Central memory CD8-positive, alpha-beta T cell (primary cell): ENCODE data around the gene DFFB.
A peak's percentile ranks its signal among the peaks of the same experiment; 100 is the strongest.

Experiments
- ATAC-seq: fragments of 150-1000 bp; cut with Tn5 transposase; replicated peaks from 2 replicates; pipeline ENCODE4 v1.10.0; 2022; ENCODE audit warnings: mild to moderate bottlenecking, moderate FRiP score, moderate number of reproducible peaks; ENCODE audit not compliant: poor library complexity, severe bottlenecking; ENCODE audit errors: extremely low read depth
- DNase-seq, 2 donors: peaks; one replicate each; pipeline ENCODE4 v3.0.0; 2021; ENCODE audit warnings: low spot score in 2 of 2
- H3K27ac Mint-ChIP-seq: one replicate; pipeline ENCODE4 v1.8.0; 2022; ENCODE audit warnings: low read depth, mild to moderate bottlenecking, moderate library complexity, mixed read lengths
- H3K27me3 Mint-ChIP-seq: one replicate; pipeline ENCODE4 v1.8.0; 2022; ENCODE audit warnings: mixed read lengths
- H3K36me3 Mint-ChIP-seq: one replicate; pipeline ENCODE4 v1.8.0; 2022; ENCODE audit warnings: mild to moderate bottlenecking, moderate library complexity, mixed read lengths; ENCODE audit not compliant: insufficient read depth
- H3K4me1 Mint-ChIP-seq: one replicate; pipeline ENCODE4 v1.8.0; 2022; ENCODE audit warnings: mixed read lengths
- H3K4me3 Mint-ChIP-seq: one replicate; pipeline ENCODE4 v1.8.0; 2022; ENCODE audit warnings: mild to moderate bottlenecking, moderate library complexity, mixed read lengths
- H3K9me3 Mint-ChIP-seq: one replicate; pipeline ENCODE4 v1.8.0; 2022; ENCODE audit warnings: mixed read lengths

DFFB gene

DNA sequence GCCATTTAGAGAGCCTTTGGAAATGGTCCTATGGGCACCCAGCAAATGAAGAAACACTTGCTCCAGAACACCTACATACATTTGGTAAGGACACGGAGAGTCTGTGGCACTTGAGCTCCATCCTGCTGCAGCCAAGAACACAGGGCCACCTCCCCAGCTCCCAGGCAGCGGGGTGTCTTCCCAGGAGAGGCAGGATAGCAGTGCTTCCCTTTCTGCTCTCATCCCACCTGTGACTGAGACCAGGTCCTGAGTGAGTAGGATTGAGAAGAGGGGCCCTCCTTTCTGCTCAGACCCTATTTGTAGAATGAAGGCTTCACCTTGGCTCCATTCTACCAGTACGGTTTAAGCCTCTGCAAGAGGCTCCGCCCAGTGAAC lies 38.7 kb downstream of the DFFB start:
- Mint-ChIP-seq H3K27me3 (no peaks in the 10 kb centered on the region), H3K36me3 (peaks cover 19% of the 10 kb centered on the region), H3K4me3 (no peak overlapping the region), H3K27ac (peak overlapping the region; percentile 59), H3K4me1 (peaks cover 34% of the 10 kb centered on the region), H3K9me3 (peaks cover 6% of the 10 kb centered on the region)
- no peak for DNase-seq
- ATAC-seq: no peak

GRCh38 chr1:3896396-3897000 lies 39.2 kb downstream of the DFFB start:
- DNase-seq (no peak), ATAC-seq (no peak)
- peaks cover 6% of the 10 kb centered on the region for H3K9me3 Mint-ChIP-seq
- peak overlapping the region; percentile 59 for H3K27ac Mint-ChIP-seq
- H3K4me1 Mint-ChIP-seq: peaks cover 33% of the 10 kb centered on the region
- H3K36me3 Mint-ChIP-seq: peaks cover 19% of the 10 kb centered on the region
- H3K27me3 Mint-ChIP-seq: no peaks in the 10 kb centered on the region
- no peak overlapping the region for H3K4me3 Mint-ChIP-seq

DNA sequence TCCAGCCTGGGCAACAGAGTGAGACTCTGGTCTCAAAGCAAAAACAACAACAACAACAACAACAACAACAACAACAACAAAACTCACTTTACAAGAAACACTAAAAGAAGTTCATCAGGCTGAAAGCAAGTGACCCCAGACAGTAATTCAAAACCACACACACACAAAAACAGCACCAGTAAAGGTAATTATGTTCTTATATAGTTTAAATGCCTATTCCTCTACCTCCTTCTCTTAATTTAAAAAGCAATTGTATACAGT lies 41.1 kb downstream of the DFFB start:
- H3K27ac Mint-ChIP-seq: peak overlapping the region; percentile 62
- peaks cover 19% of the 10 kb centered on the region for H3K36me3 Mint-ChIP-seq
- no peak for ATAC-seq
- DNase-seq: no peak
- peaks cover 44% of the 10 kb centered on the region for H3K4me1 Mint-ChIP-seq
- H3K9me3 Mint-ChIP-seq: peaks cover 6% of the 10 kb centered on the region
- H3K27me3 Mint-ChIP-seq: no peaks in the 10 kb centered on the region
- no peak overlapping the region for H3K4me3 Mint-ChIP-seq

GRCh38 chr1:3898994-3899753 lies 41.9 kb downstream of the DFFB start:
- DNase-seq (no peak), ATAC-seq (no peak)
- H3K4me1 Mint-ChIP-seq: peaks cover 50% of the 10 kb centered on the region
- H3K27ac Mint-ChIP-seq: peak overlapping the region; percentile 62
- no peaks in the 10 kb centered on the region for H3K27me3 Mint-ChIP-seq
- H3K4me3 Mint-ChIP-seq: peak overlapping the region; percentile 94
- H3K36me3 Mint-ChIP-seq: peaks cover 19% of the 10 kb centered on the region
- H3K9me3 Mint-ChIP-seq: peaks cover 6% of the 10 kb centered on the region

GRCh38 chr1:3899754-3900149 lies 42.5 kb downstream of the DFFB start:
- DNase-seq (peak in 1 of 2 donors; percentile 30), ATAC-seq (no peak)
- Mint-ChIP-seq H3K4me1 (peaks cover 50% of the 10 kb centered on the region), H3K27ac (peak overlapping the region; percentile 92), H3K36me3 (peaks cover 16% of the 10 kb centered on the region), H3K4me3 (peak overlapping the region; percentile 94), H3K27me3 (no peaks in the 10 kb centered on the region), H3K9me3 (peaks cover 6% of the 10 kb centered on the region)

- Mint-ChIP-seq H3K4me1 (peaks cover 50% of the 10 kb centered on the region), H3K9me3 (peaks cover 6% of the 10 kb centered on the region), H3K27me3 (no peaks in the 10 kb centered on the region), H3K4me3 (peak within 1 kb of the TSS; percentile 94), H3K36me3 (peaks cover 14% of the 10 kb centered on the region), H3K27ac (peak within 1 kb of the TSS; percentile 92)
- peak; percentile 86 to 96 for DNase-seq
- peak; percentile 91 for ATAC-seq
Observed at GRCh38 chr1:3900150-3900968, 43.1 kb downstream of the DFFB start, which contains the start of gene C1orf174. TSS of gene C1orf174 (minus strand) at chr1:3900272. CDS start at chr1:3900186, 86 bp downstream.

- H3K4me3 Mint-ChIP-seq: peak overlapping the region; percentile 94
- peaks cover 14% of the 10 kb centered on the region for H3K36me3 Mint-ChIP-seq
- DNase-seq: peak; percentile 64 to 79
- ATAC-seq: no peak
- H3K4me1 Mint-ChIP-seq: peaks cover 46% of the 10 kb centered on the region
- H3K27ac Mint-ChIP-seq: peak overlapping the region; percentile 92
- H3K27me3 Mint-ChIP-seq: no peaks in the 10 kb centered on the region
- H3K9me3 Mint-ChIP-seq: peaks cover 6% of the 10 kb centered on the region
Observed at GRCh38 chr1:3900969-3901529, 43.8 kb downstream of the DFFB start.

GRCh38 chr1:3902111-3902511 lies 44.8 kb downstream of the DFFB start:
- peak overlapping the region; percentile 94 for H3K4me3 Mint-ChIP-seq
- no peaks in the 10 kb centered on the region for H3K27me3 Mint-ChIP-seq
- ATAC-seq: no peak
- H3K9me3 Mint-ChIP-seq: peaks cover 4% of the 10 kb centered on the region
- H3K36me3 Mint-ChIP-seq: peaks cover 14% of the 10 kb centered on the region
- no peak for DNase-seq
- H3K27ac Mint-ChIP-seq: peak overlapping the region; percentile 90
- peaks cover 39% of the 10 kb centered on the region for H3K4me1 Mint-ChIP-seq

GRCh38 chr1:3902571-3903091 lies 45.4 kb downstream of the DFFB start:
- Mint-ChIP-seq H3K27me3 (no peaks in the 10 kb centered on the region), H3K36me3 (peaks cover 14% of the 10 kb centered on the region), H3K4me1 (peaks cover 35% of the 10 kb centered on the region), H3K27ac (peak overlapping the region; percentile 90), H3K9me3 (no peaks in the 10 kb centered on the region), H3K4me3 (peak overlapping the region; percentile 94)
- ATAC-seq (no peak), DNase-seq (no peak)

GRCh38 chr1:3903141-3904005 lies 46.1 kb downstream of the DFFB start:
- peak overlapping the region; percentile 90 for H3K27ac Mint-ChIP-seq
- no peak for DNase-seq

DNA sequence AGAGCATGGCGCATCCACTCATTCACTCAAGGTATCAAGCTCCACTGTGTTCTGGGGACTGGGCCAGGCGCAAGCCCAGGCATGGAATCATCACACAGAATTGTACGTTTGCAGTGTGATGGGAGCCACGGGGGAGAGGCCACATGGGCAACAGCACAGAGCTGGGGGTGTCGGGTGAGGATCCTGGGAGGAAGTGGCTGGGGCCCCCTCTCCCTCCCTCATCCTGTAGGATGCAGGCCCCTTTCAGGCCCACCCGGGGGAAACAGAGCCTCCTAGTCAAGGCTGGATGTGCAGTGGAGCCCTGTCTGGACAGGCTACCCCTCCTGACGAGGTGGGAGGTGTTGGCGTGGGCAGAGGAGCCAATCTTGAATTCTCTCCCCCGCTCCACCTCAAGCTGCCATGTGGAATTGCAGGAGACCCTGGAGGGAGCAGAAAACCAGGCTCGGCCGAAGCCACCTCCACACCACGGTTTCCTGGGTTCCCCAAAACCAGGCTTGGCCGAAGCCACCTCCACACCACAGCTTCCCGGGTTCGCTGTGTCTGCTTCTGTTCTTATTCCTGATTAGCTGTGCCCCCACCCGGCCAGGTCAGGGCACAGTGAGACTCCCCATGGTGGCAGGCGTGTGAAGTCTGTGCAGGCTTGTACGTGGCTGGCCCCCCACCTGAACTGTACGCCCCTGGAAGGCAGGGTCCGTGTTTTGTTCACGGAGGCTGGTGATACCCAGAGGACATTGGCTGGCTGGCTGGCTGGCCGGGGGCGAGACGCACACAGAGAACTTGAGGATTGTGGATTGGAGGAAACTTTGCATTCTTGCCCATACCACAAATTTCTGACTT lies 46.9 kb downstream of the DFFB start:
- Mint-ChIP-seq H3K36me3 (peaks cover 12% of the 10 kb centered on the region), H3K4me3 (no peak overlapping the region), H3K9me3 (no peaks in the 10 kb centered on the region), H3K4me1 (peaks cover 24% of the 10 kb centered on the region), H3K27ac (peak overlapping the region; percentile 90), H3K27me3 (no peaks in the 10 kb centered on the region)
- no peak for DNase-seq
- ATAC-seq: no peak

More at GRCh38 chr1:3903141-3904005, 46.1 kb downstream of the DFFB start:
- Mint-ChIP-seq H3K4me3 (no peak overlapping the region), H3K9me3 (no peaks in the 10 kb centered on the region), H3K4me1 (peaks cover 33% of the 10 kb centered on the region), H3K27me3 (no peaks in the 10 kb centered on the region), H3K36me3 (peaks cover 12% of the 10 kb centered on the region)
- no peak for ATAC-seq
